ENCODE results near the gene FASTKD1. TPM values are rescaled to one million over a fixed set of nuclear protein-coding genes. Genes with fewer than 3 reads are reported as not detected.

Gene FASTKD1
- total and polyA plus RNA-seq, 7 experiments from 2014 or later, result 13.5 to 43.5 (median 16.9) TPM

GRCh38 chr2:169490834-169491233 lies 82.8 kb downstream of the FASTKD1 start:
- no peaks in the 10 kb centered on the region for H3K4me1 ChIP-seq (ENCODE audit: control insufficient read depth in 2 of 2, insufficient read depth in 2 of 2, low read length in 2 of 2)
- Mint-ChIP-seq H3K4me3 (no peak overlapping the region), H3K27ac (no peak overlapping the region), H3K27me3 (no peaks in the 10 kb centered on the region), H3K36me3 (peaks cover 0 to 20% (median 7%) of the 10 kb centered on the region in 5 donors), H3K9me3 (no peaks in the 10 kb centered on the region), H3K4me1 (no peaks in the 10 kb centered on the region)
- ATAC-seq (no peak), DNase-seq (no peak)
- H3K36me3 ChIP-seq (ENCODE audit: control insufficient read depth in 2 of 3, insufficient read depth in 3 of 3, low read length in 3 of 3), result no peaks in the 10 kb centered on the region
- H3K9me3 ChIP-seq (ENCODE audit: control insufficient read depth in 2 of 3, low read length in 3 of 3), result no peaks in the 10 kb centered on the region
- intact Hi-C loops (cut with micrococcal nuclease), result no loop called here
- CTCF ChIA-PET, result no interaction called here
- no peak overlapping the region for H3K27ac ChIP-seq (ENCODE audit: low read depth, low read length)
- POLR2A ChIA-PET, result no interaction called here
- no peaks in the 10 kb centered on the region for H3K27me3 ChIP-seq (ENCODE audit: control insufficient read depth in 2 of 2, insufficient read depth in 2 of 2, low read length in 2 of 2)
- H3K4me3 ChIP-seq (ENCODE audit: low read length), result no peak overlapping the region

- Histone ChIP-seq H3K36me3 (ENCODE audit: control insufficient read depth in 2 of 3, insufficient read depth in 3 of 3, low read length in 3 of 3) (peaks cover 0 to 8% (median 0%) of the 10 kb centered on the region in 3 experiments), H3K9me3 (ENCODE audit: control insufficient read depth in 2 of 3, low read length in 3 of 3) (no peaks in the 10 kb centered on the region), H3K27ac (ENCODE audit: low read depth, low read length) (no peak overlapping the region), H3K27me3 (ENCODE audit: control insufficient read depth in 2 of 2, insufficient read depth in 2 of 2, low read length in 2 of 2) (no peaks in the 10 kb centered on the region), H3K4me1 (ENCODE audit: control insufficient read depth in 2 of 2, insufficient read depth in 2 of 2, low read length in 2 of 2) (no peaks in the 10 kb centered on the region), H3K4me3 (ENCODE audit: low read length) (no peak overlapping the region)
- Mint-ChIP-seq H3K4me1 (peaks cover 0 to 6% (median under 1%) of the 10 kb centered on the region in 7 donors), H3K9me3 (no peaks in the 10 kb centered on the region), H3K27me3 (no peaks in the 10 kb centered on the region), H3K36me3 (peaks cover 0 to 38% (median 25%) of the 10 kb centered on the region in 5 donors), H3K27ac (peak overlapping the region in 1 of 9 donors; percentile 37), H3K4me3 (no peak overlapping the region)
- DNase-seq, result no peak
- ChIA-PET POLR2A (no interaction called here), CTCF (no interaction called here)
- intact Hi-C loops (cut with micrococcal nuclease), result no loop called here
- no peak for ATAC-seq
Measured at GRCh38 chr2:169486487-169486886, 87.2 kb downstream of the FASTKD1 start.

- Histone ChIP-seq H3K27me3 (ENCODE audit: control insufficient read depth in 2 of 2, insufficient read depth in 2 of 2, low read length in 2 of 2) (no peaks in the 10 kb centered on the region), H3K9me3 (ENCODE audit: control insufficient read depth in 2 of 3, low read length in 3 of 3) (no peaks in the 10 kb centered on the region), H3K36me3 (ENCODE audit: control insufficient read depth in 2 of 3, insufficient read depth in 3 of 3, low read length in 3 of 3) (peaks cover 0 to 8% (median 0%) of the 10 kb centered on the region in 3 experiments), H3K27ac (ENCODE audit: low read depth, low read length) (no peak overlapping the region), H3K4me3 (ENCODE audit: low read length) (no peak overlapping the region), H3K4me1 (ENCODE audit: control insufficient read depth in 2 of 2, insufficient read depth in 2 of 2, low read length in 2 of 2) (no peaks in the 10 kb centered on the region)
- no peak overlapping the region for H3K27ac Mint-ChIP-seq
- CTCF ChIA-PET, result no interaction called here
- H3K4me3 Mint-ChIP-seq, result no peak overlapping the region
- H3K27me3 Mint-ChIP-seq, result no peaks in the 10 kb centered on the region
- H3K9me3 Mint-ChIP-seq, result no peaks in the 10 kb centered on the region
- POLR2A ChIA-PET, result no interaction called here
- DNase-seq (no peak), ATAC-seq (no peak)
- H3K4me1 Mint-ChIP-seq, result peaks cover 0 to 14% (median 6%) of the 10 kb centered on the region in 7 donors
- H3K36me3 Mint-ChIP-seq, result peaks cover 0 to 35% (median 20%) of the 10 kb centered on the region in 5 donors
- intact Hi-C loops (cut with micrococcal nuclease), result no loop called here
Measured at GRCh38 chr2:169485650-169486138, 88.0 kb downstream of the FASTKD1 start.

- Histone ChIP-seq H3K9me3 (ENCODE audit: control insufficient read depth in 2 of 3, low read length in 3 of 3) (no peaks in the 10 kb centered on the region), H3K36me3 (ENCODE audit: control insufficient read depth in 2 of 3, insufficient read depth in 3 of 3, low read length in 3 of 3) (peaks cover 0 to 12% (median 0%) of the 10 kb centered on the region in 3 experiments), H3K27ac (ENCODE audit: low read depth, low read length) (peak overlapping the region; percentile 49), H3K4me3 (ENCODE audit: low read length) (peak overlapping the region; percentile 87), H3K4me1 (ENCODE audit: control insufficient read depth in 2 of 2, insufficient read depth in 2 of 2, low read length in 2 of 2) (peaks cover 0 to 3% of the 10 kb centered on the region in 2 donors), H3K27me3 (ENCODE audit: control insufficient read depth in 2 of 2, insufficient read depth in 2 of 2, low read length in 2 of 2) (no peaks in the 10 kb centered on the region)
- Mint-ChIP-seq H3K36me3 (peaks cover 0 to 22% (median 12%) of the 10 kb centered on the region in 5 donors), H3K4me1 (peaks cover 12 to 30% (median 22%) of the 10 kb centered on the region in 7 donors), H3K9me3 (no peaks in the 10 kb centered on the region), H3K27me3 (no peaks in the 10 kb centered on the region), H3K27ac (peak overlapping the region in 4 of 9 donors; percentile 8 to 84 (median 28)), H3K4me3 (peak overlapping the region; percentile 89 to 96 (median 92))
- ATAC-seq, result no peak
- DNase-seq, result no peak
- ChIA-PET CTCF (interaction anchor here (0.6 kb wide), 1 partner anchor 403 kb away, joined by 3 read pairs; no protein-coding TSS in a partner anchor), POLR2A (interaction anchor here (1.0 to 1.3 kb wide), 2 partner anchors 8 to 11 kb away, joined by 3 to 8 read pairs; no protein-coding TSS in a partner anchor)
- intact Hi-C loops (cut with micrococcal nuclease), result loop anchor here in 1 of 2 donors (5.0 kb wide), 1 partner anchor 202 kb away; no protein-coding TSS in a partner anchor
Measured at GRCh38 chr2:169480079-169480465, 93.6 kb downstream of the FASTKD1 start.

Other genes starting within 250 kb of the FASTKD1 start
- under 1 TPM in 1 of 5 experiments, not detected in 4; 0.15 TPM for gene LRP2, start 211.3 kb downstream of the FASTKD1 start, total RNA-seq
- gene LRP2, start 211.3 kb downstream of the FASTKD1 start, polyA plus RNA-seq, result not detected
- gene BBS5, start 94.4 kb downstream of the FASTKD1 start, total RNA-seq, result 1 to 10 TPM; 2.0 to 3.8 (median 2.6) TPM
- gene BBS5, start 94.4 kb downstream of the FASTKD1 start, polyA plus RNA-seq, result 1 to 10 TPM; 1.3 to 1.6 TPM
- 1 to 10 TPM in 1 of 5 experiments, under 1 TPM in 2, not detected in 2; 0.41 to 1.1 (median 0.51) TPM for gene KLHL41, start 64.2 kb downstream of the FASTKD1 start, total RNA-seq
- under 1 TPM in 1 of 2 donors, not detected in 1; 0.20 TPM for gene KLHL41, start 64.2 kb downstream of the FASTKD1 start, polyA plus RNA-seq
- 10 to 100 TPM; 50.6 to 86.1 (median 73.7) TPM for gene PPIG, start 10.5 kb upstream of the FASTKD1 start, total RNA-seq
- gene PPIG, start 10.5 kb upstream of the FASTKD1 start, polyA plus RNA-seq, result 100 to 1,000 TPM in 1 of 2 donors, 10 to 100 TPM in 1; 71.8 to 104 TPM
- 1 to 10 TPM in 2 of 5 experiments, not detected in 3; 1.0 to 3.6 TPM for gene CFAP210, start 120.5 kb upstream of the FASTKD1 start, total RNA-seq
- gene CFAP210, start 120.5 kb upstream of the FASTKD1 start, polyA plus RNA-seq, result not detected
- gene PHOSPHO2, start 120.6 kb upstream of the FASTKD1 start, total RNA-seq, result 1 to 10 TPM; 4.5 to 9.5 (median 7.5) TPM
- 1 to 10 TPM; 3.5 to 8.4 TPM for gene PHOSPHO2, start 120.6 kb upstream of the FASTKD1 start, polyA plus RNA-seq
- 1 to 10 TPM; 1.1 to 3.9 (median 2.7) TPM for gene KLHL23, start 160.0 kb upstream of the FASTKD1 start, total RNA-seq
- 1 to 10 TPM; 1.5 to 3.8 TPM for gene KLHL23, start 160.0 kb upstream of the FASTKD1 start, polyA plus RNA-seq
- gene SSB, start 225.0 kb upstream of the FASTKD1 start, total RNA-seq, result 100 to 1,000 TPM in 3 of 5 experiments, 10 to 100 TPM in 2; 88.3 to 104 (median 102) TPM
- gene SSB, start 225.0 kb upstream of the FASTKD1 start, polyA plus RNA-seq, result 100 to 1,000 TPM in 1 of 2 donors, 10 to 100 TPM in 1; 80.5 to 150 TPM

Data from naive thymus-derived CD4-positive, alpha-beta T cell (primary cell).